H1 (cell line): ENCODE results near the gene TRIM41. TPM values are rescaled to one million over a fixed set of nuclear protein-coding genes. Genes with fewer than 3 reads are reported as not detected.

Experiments
- PHF8 ChIP-seq: fragments of 200-600 bp; sonication (generic); conservative IDR thresholded peaks from 2 replicates; pipeline ENCODE4 v1.7.1; 2012; ENCODE audit warnings: low read depth, mild to moderate bottlenecking, inconsistent platforms, low read length, moderate library complexity
- SP2 ChIP-seq: IDR thresholded peaks from 2 replicates; pipeline ENCODE4 v1.6.1; 2012; ENCODE audit warnings: mild to moderate bottlenecking, low read length, inconsistent platforms
- TEAD4 ChIP-seq: IDR thresholded peaks from 2 replicates; pipeline ENCODE4 v1.6.1; 2012; ENCODE audit warnings: low read depth, low read length, inconsistent platforms, mixed read lengths
- polyA plus RNA-seq, 7 experiments: library from polyadenylated mRNA; depleted of rRNA in 3 of 7; stranded (reverse) in 5 of 7; unstranded in 2 of 7; fragments of >200 nt in 5 of 7; fragments of 200-250 nt in 2 of 7; gene quantifications; 1 replicate in 5 of 7; 2 replicates in 1 of 7; 4 replicates in 1 of 7; pipeline versions ENCODE4 v1.2.1 to v1.2.3, GENCODE V29; 2011 to 2013; ENCODE audit warnings: missing spikeins in 2 of 7, mixed read lengths in 2 of 7
- total RNA-seq: library from RNA; stranded (reverse); fragmentation: NEBNext Ultra II Directional; extraction: Animal tissue kit (Norgen Biotek cat#: 25700); gene quantifications from 2 replicates; pipeline ENCODE4 v1.2.1, GENCODE V29; 2021

TRIM41 gene
- total and polyA plus RNA-seq, 2 of the 8 experiments (the other 6 are each of a cell fraction or from before 2014, with no cell fraction given), result 12.9 to 21.6 TPM

DNA sequence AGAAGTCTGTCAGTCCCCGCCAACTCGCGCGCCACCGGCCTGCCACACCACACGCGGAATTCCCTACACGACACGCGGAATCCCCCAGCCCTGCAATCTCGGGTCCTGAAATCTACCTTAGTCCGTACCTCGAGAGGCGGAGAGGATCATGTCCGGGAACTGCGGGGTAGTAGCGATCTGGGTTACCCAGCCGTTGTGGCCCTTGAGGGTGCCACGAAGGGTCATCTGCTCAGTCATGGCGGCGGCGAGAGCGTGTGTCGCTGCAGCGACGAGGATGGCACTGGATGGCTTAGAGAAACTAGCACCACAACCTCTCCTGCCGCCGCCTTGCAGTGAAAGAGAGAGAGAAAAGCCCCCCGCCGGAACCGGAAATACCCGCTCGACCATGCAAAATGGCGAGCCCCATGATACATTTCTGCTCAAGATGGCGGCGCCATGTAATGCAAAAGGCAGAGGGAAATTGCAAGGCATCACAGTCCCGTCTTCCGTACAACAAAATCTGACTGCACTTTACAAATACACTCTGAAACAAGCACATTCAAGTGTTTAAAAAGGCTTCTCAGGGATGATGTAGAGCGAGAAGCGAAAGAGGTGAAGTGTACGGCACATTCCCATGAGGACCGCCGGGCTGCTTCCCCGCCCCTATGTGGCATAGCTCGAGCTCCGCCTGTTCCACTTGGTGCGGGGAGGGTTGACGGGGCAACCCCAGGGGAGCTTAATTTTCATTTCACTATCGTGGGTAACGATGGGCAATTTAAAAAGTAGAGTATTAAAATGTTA, 20.7 kb downstream of the TRIM41 start, which contains the start of gene RACK1 (continued):
- TF ChIP-seq TEAD4, result 0 out of 2 replicates have a peak, but pooled peaks have one; percentile 43
- TF ChIP-seq SP2, result no peak
- peak; percentile 88 for TF ChIP-seq PHF8
- TF ChIP-seq, all 59 proteins: peak for 25
